Measurements from ENCODE around the gene GPC3.

DNA sequence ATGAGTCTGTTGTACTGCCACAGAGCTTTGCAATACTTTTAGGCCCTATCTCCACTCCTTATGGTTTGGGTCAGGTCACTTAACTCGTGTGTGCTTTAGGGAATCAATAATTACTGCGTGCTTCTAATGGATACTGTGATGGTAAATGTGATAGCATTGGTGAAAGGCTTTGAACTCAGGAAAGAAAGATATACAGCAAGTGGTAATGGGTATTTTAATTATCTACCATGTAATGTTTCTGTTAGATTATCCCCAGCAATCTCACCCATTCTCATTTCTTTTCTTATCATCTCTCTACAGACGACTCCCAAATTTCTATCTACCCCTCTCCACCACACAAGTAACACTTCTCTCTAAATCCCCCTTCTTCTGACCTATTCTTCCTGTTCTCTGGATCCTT, 128.6 kb downstream of the GPC3 start:
- TF ChIP-seq, protein P1, sequence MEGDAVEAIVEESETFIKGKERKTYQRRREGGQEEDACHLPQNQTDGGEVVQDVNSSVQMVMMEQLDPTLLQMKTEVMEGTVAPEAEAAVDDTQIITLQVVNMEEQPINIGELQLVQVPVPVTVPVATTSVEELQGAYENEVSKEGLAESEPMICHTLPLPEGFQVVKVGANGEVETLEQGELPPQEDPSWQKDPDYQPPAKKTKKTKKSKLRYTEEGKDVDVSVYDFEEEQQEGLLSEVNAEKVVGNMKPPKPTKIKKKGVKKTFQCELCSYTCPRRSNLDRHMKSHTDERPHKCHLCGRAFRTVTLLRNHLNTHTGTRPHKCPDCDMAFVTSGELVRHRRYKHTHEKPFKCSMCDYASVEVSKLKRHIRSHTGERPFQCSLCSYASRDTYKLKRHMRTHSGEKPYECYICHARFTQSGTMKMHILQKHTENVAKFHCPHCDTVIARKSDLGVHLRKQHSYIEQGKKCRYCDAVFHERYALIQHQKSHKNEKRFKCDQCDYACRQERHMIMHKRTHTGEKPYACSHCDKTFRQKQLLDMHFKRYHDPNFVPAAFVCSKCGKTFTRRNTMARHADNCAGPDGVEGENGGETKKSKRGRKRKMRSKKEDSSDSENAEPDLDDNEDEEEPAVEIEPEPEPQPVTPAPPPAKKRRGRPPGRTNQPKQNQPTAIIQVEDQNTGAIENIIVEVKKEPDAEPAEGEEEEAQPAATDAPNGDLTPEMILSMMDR (conservative IDR thresholded peaks at IDR 0.05), result no peak
- TF ChIP-seq EZH2 (IDR thresholded peaks at IDR 0.05; ENCODE audit: low read depth), result no peak
